Lower leg skin (tissue), 4 donors: ENCODE results near the gene PLXNA2. TPM values are rescaled to one million over a fixed set of nuclear protein-coding genes. Genes with fewer than 3 reads are reported as not detected.

Experiments used
- DNase-seq, 2 donors: peaks; one replicate each; pipeline ENCODE4 v3.0.0-alpha.2; 2019; ENCODE audit warnings: low spot score in 2 of 2
- H3K4me3 ChIP-seq: fragments of 200-600 bp; sonication (generic); 2 replicates; pipeline ENCODE4 v1.5.1; 2017; ENCODE audit warnings: mild to moderate bottlenecking, low read depth; ENCODE audit not compliant: poor library complexity, severe bottlenecking
- POLR2A ChIP-seq, 2 donors: fragments of 450-650 bp; IDR thresholded peaks; one replicate each; pipeline ENCODE4 v1.6.1; 2016 to 2017; ENCODE audit warnings: antibody characterized with exemption in 2 of 2, mild to moderate bottlenecking in 1 of 2, moderate library complexity in 1 of 2
- WGBS, 2 donors: methylation state at CpG; one replicate each; pipeline ENCODE4 v1.1.5; 2018; 5-methylcytosine and 5-hydroxymethylcytosine counted together
- intact Hi-C: fragments of 100-400 bp; cut with DNase I; formaldehyde crosslinking; loops from one replicate; pipeline ENCODE4 v1.15.0; 2023; ENCODE audit warnings: low total_unique reads
- total RNA-seq, 4 donors: library from RNA; depleted of rRNA; stranded (reverse); fragments of >200 nt; gene quantifications; one replicate each; pipeline ENCODE4 v1.1.0, GENCODE V29; 2016
- TF ChIP-seq, protein P1 (sequence below), 3 donors: fragments of 450-650 bp; IDR thresholded peaks; one replicate each; pipeline ENCODE4 v1.5.1; 2016; ENCODE audit warnings: antibody characterized with exemption in 3 of 3, mild to moderate bottlenecking in 3 of 3, moderate library complexity in 2 of 3

PLXNA2 gene
- total RNA-seq, 4 donors from 2014 or later: 27.4 to 44.2 (median 36.9) TPM

DNA sequence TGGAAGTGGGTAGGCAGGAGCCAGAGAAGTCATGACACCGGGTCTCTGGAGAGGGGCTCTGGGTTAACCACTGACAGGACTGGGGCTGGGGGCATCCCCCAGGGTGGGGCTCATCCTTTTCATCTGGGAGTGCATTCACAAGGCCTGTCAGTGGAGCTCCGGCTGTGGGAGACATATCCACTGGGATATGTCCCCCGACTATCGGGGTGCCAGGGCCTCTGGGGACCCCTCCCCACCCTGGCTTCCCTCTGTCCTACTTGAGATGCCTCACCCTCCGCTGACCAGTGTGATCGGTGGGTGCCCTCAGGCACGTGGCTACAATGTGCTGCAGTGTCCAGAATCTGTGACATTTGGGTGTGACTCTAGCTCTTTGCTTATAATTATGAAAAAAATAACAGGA lies 240.9 kb downstream of the PLXNA2 start:
- H3K4me3 ChIP-seq: no peak overlapping the region
- intact Hi-C loops: no loop called here
- WGBS, 2 donors: 89 to 92% methylated on average over 7 of the region's 7 CpGs
- TF ChIP-seq POLR2A (IDR thresholded peaks at IDR 0.05): no peak
- TF ChIP-seq, protein P1, sequence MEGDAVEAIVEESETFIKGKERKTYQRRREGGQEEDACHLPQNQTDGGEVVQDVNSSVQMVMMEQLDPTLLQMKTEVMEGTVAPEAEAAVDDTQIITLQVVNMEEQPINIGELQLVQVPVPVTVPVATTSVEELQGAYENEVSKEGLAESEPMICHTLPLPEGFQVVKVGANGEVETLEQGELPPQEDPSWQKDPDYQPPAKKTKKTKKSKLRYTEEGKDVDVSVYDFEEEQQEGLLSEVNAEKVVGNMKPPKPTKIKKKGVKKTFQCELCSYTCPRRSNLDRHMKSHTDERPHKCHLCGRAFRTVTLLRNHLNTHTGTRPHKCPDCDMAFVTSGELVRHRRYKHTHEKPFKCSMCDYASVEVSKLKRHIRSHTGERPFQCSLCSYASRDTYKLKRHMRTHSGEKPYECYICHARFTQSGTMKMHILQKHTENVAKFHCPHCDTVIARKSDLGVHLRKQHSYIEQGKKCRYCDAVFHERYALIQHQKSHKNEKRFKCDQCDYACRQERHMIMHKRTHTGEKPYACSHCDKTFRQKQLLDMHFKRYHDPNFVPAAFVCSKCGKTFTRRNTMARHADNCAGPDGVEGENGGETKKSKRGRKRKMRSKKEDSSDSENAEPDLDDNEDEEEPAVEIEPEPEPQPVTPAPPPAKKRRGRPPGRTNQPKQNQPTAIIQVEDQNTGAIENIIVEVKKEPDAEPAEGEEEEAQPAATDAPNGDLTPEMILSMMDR (IDR thresholded peaks at IDR 0.05): no peak
- no peak for DNase-seq

DNA sequence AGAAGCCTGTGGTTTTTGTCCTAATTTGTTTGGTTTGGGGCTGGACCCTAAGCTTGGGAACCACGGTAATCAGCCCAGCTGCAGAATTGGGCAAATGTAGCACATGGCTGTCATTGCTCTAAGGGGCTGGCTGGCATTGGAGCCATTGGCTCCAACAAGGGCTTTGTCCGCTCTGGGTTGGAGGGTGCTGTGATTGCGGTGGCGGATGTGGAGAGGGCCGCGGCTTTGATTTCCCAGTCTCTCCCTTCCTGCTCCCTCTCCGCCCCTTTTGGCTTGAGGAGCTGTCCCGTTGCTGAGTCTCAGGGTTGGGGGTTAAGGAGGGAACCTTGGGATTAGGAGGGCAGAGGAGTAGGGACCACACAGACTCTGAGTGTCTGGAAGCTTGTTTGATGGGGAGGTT lies 241.5 kb downstream of the PLXNA2 start:
- TF ChIP-seq, protein P1 (IDR thresholded peaks at IDR 0.05): no peak
- TF ChIP-seq POLR2A (IDR thresholded peaks at IDR 0.05): no peak
- DNase-seq: no peak
- 89 to 94% methylated on average over 8 of the region's 8 CpGs for WGBS, 2 donors
- no peak overlapping the region for H3K4me3 ChIP-seq
- intact Hi-C loops: no loop called here

DNA sequence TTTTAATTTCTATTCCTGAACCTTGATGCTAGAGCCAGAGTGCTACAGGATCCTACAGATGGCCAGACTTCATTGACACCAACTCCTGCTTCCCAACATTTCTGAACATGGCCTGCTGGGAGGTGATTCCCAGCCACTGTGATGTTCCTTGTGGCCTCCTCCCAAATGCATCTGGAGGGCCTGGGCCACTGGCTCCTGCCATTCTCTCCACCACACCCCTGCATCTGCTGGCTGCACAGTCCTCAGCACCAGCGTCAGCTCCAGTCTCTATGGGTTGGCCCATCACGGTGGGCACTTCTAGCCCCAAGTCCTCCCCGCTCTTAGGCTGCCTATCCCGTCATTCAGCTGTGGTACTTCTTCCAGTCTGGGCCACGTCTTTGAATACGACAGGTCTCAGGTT lies 242.1 kb downstream of the PLXNA2 start:
- WGBS, 2 donors: 96 to 98% methylated on average over 6 of the region's 6 CpGs
- H3K4me3 ChIP-seq: no peak overlapping the region
- no peak for TF ChIP-seq POLR2A (IDR thresholded peaks at IDR 0.05)
- TF ChIP-seq, protein P1 (IDR thresholded peaks at IDR 0.05): no peak
- intact Hi-C loops: no loop called here
- no peak for DNase-seq

DNA sequence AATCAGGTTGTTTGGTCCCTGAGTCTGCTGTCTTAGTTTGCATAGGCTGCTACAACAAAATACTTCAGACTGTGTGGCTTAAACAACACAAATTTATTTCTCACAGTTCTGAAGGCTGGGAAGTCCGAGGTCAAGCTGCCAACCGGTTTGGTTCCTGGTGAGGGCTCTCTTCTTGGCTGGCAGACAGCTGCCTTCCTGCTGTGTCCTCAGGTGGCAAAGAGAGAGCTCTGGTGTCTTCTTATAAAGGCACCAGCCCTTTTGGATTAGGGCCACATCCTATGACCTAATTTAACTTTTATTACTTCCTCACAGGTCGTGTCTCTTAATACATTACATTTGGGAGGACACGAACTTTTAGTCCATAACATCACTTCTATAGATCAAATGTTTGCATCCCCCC lies 243.7 kb downstream of the PLXNA2 start:
- no peak overlapping the region for H3K4me3 ChIP-seq
- DNase-seq: no peak
- 59 to 70% methylated on average over 4 of the region's 4 CpGs for WGBS, 2 donors
- intact Hi-C loops: no loop called here
- TF ChIP-seq, protein P1 (IDR thresholded peaks at IDR 0.05): no peak
- no peak for TF ChIP-seq POLR2A (IDR thresholded peaks at IDR 0.05)

DNA sequence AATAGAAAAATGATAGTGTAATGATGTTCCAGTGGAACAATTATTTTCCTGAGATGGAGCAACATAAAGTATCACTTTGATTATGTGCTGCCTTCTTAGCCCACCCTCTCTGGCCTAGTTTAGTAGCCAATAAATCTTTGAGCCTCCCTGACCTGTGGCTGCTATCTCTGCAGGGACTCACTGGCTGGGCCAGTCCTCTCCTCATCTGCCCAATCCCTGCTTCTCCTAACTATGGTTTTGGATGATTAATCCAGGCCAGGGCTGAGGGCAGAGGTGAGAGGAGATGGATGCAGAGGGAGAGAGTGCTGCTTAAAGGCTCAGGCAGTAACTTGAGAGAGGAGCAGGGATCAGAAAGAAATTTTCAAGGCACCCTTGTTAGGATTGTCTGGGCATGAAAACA lies 244.2 kb downstream of the PLXNA2 start:
- intact Hi-C loops: no loop called here
- TF ChIP-seq POLR2A (IDR thresholded peaks at IDR 0.05): no peak
- TF ChIP-seq, protein P1 (IDR thresholded peaks at IDR 0.05): no peak
- no peak for DNase-seq
- H3K4me3 ChIP-seq: no peak overlapping the region

DNA sequence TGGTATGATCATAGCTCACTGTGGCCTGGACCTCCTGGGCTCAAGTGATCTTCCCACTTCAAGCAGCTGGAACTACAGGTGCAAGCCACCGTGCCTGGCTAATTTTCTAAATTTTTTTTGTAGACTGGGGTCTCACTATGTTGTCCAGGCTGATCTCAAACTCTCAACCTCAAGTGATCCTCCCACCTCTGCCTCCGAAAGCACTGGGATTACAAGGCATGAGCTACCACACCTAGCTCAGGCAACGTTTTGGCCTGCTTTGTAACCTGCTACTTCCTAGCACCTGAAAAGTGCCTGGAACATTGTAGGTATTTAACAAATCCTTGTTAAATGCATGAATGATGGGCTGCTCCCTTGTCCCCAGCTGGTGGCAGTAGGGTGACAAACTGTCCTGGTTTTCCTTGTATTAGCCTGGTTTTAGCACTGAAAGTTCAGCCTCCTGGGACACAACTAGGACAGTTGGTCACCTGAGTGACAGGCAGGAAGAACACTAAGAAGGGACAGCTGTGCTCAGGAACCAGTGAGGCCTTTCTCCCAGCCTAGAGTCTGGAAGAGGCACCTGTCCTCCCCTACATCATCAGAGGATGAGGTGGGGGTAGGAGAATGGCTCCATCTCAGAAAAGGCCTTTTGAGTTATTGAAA lies 244.8 kb downstream of the PLXNA2 start:
- H3K4me3 ChIP-seq: no peak overlapping the region
- 86 to 93% methylated on average over 3 of the region's 3 CpGs for WGBS, 2 donors
- intact Hi-C loops: no loop called here
- DNase-seq: no peak
- TF ChIP-seq POLR2A (IDR thresholded peaks at IDR 0.05): no peak
- TF ChIP-seq, protein P1 (IDR thresholded peaks at IDR 0.05): no peak
